Measurements from ENCODE around the gene GIMAP6. TPM values are rescaled to one million over a fixed set of nuclear protein-coding genes. Genes with fewer than 3 reads are reported as not detected.
"Not testable (repeated sequence)": the region's sequence is repeated elsewhere in the genome, so short reads cannot be mapped to it uniquely, and the experiment has no call there.

The GIMAP6 gene
- total RNA-seq (2022) (not detected in 2 replicates), Bru-seq, nascent RNA (not detected), BruChase-seq, experiment 1, labeled RNA remaining after a 6-hour chase (not detected), BruChase-seq, experiment 2, labeled RNA remaining after a 2-hour chase (not detected)
- long read RNA-seq = 0 reads

- no TSS peak for BruUV-seq (replicated peaks)
- DNase-seq (ENCODE audit: unreplicated experiment) = no peak
Observed at GRCh38 chr7:150631866-150632864, at the start of gene GIMAP6. TSS of gene GIMAP6 (minus strand) at chr7:150632385. CDS start at chr7:150630142, 2,243 bp downstream.

DNA sequence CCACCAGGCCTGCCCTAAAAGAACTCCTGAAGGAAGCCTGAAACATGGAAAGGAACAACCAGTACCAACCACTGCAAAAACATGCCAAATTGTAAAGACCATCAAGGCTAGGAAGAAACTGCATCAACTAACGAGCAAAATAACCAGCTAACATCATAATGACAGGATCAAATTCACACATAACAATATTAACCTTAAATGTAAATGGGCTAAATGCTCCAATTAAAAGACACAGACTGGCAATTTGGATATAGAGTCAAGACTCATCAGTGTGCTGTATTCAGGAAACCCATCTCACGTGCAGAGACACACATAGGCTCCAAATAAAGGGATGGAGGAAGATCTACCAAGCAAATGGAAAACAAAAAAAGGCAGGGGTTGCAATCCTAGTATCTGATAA lies 48.2 kb upstream of the GIMAP6 start:
- BruUV-seq (replicated peaks); H3K27ac Mint-ChIP-seq (ENCODE audit: low read depth, unreplicated experiment); H3K9me3 Mint-ChIP-seq (ENCODE audit: unreplicated experiment); CTCF ChIA-PET; H3K27me3 Mint-ChIP-seq (ENCODE audit: insufficient read depth, unreplicated experiment); intact Hi-C loops (cut with micrococcal nuclease); H3K36me3 Mint-ChIP-seq (ENCODE audit: insufficient read depth, unreplicated experiment); H3K4me1 Mint-ChIP-seq (ENCODE audit: insufficient read depth, unreplicated experiment); DNase-seq (ENCODE audit: unreplicated experiment); H3K4me3 Mint-ChIP-seq (ENCODE audit: unreplicated experiment); POLR2A ChIA-PET: not testable (repeated sequence)

More at GRCh38 chr7:150631866-150632864, at the start of gene GIMAP6:
- Mint-ChIP-seq H3K4me1 (ENCODE audit: insufficient read depth, unreplicated experiment) (no peaks in the 10 kb centered on the region), H3K36me3 (ENCODE audit: insufficient read depth, unreplicated experiment) (no peaks in the 10 kb centered on the region), H3K4me3 (ENCODE audit: unreplicated experiment) (no peak within 1 kb of the TSS), H3K9me3 (ENCODE audit: unreplicated experiment) (peaks cover under 1% of the 10 kb centered on the region), H3K27ac (ENCODE audit: low read depth, unreplicated experiment) (no peak within 1 kb of the TSS), H3K27me3 (ENCODE audit: insufficient read depth, unreplicated experiment) (no peaks in the 10 kb centered on the region)
- ChIA-PET CTCF (no interaction called here), POLR2A (interaction anchor here (0.7 kb wide), 1 partner anchor 36 kb away, joined by 3 read pairs; no protein-coding TSS in a partner anchor)
- intact Hi-C loops (cut with micrococcal nuclease) = no loop called here
- TF ChIP-seq, protein P1, sequence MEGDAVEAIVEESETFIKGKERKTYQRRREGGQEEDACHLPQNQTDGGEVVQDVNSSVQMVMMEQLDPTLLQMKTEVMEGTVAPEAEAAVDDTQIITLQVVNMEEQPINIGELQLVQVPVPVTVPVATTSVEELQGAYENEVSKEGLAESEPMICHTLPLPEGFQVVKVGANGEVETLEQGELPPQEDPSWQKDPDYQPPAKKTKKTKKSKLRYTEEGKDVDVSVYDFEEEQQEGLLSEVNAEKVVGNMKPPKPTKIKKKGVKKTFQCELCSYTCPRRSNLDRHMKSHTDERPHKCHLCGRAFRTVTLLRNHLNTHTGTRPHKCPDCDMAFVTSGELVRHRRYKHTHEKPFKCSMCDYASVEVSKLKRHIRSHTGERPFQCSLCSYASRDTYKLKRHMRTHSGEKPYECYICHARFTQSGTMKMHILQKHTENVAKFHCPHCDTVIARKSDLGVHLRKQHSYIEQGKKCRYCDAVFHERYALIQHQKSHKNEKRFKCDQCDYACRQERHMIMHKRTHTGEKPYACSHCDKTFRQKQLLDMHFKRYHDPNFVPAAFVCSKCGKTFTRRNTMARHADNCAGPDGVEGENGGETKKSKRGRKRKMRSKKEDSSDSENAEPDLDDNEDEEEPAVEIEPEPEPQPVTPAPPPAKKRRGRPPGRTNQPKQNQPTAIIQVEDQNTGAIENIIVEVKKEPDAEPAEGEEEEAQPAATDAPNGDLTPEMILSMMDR (IDR thresholded peaks at IDR 0.05; ENCODE audit: unreplicated experiment) = no peak

DNA sequence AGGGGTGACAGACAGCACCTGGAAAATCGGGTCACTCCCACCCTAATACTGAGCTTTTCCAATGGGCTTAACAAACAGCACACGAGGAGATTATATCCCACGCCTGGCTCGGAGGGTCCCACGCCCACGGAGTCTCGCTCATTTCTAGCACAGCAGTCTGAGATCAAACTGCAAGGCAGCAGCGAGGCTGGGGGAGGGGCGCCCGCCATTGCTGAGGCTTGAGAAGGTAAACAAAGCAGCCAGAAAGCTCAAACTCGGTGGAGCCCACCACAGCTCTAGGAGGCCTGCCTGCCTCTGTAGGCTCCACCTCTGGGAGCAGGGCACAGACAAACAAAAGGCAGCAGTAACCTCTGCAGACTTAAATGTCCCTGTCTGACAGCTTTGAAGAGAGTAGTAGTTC lies 46.4 kb upstream of the GIMAP6 start:
- H3K4me3 Mint-ChIP-seq (ENCODE audit: unreplicated experiment); H3K4me1 Mint-ChIP-seq (ENCODE audit: insufficient read depth, unreplicated experiment); BruUV-seq (replicated peaks); H3K27ac Mint-ChIP-seq (ENCODE audit: low read depth, unreplicated experiment); H3K9me3 Mint-ChIP-seq (ENCODE audit: unreplicated experiment); intact Hi-C loops (cut with micrococcal nuclease); DNase-seq (ENCODE audit: unreplicated experiment); POLR2A ChIA-PET; H3K27me3 Mint-ChIP-seq (ENCODE audit: insufficient read depth, unreplicated experiment); H3K36me3 Mint-ChIP-seq (ENCODE audit: insufficient read depth, unreplicated experiment): not testable (repeated sequence)
- CTCF ChIA-PET = interaction anchor here (0.6 kb wide), 1 partner anchor 259 kb away, joined by 4 read pairs; no protein-coding TSS in a partner anchor

GRCh38 chr7:150676854-150677253 lies 44.7 kb upstream of the GIMAP6 start:
- H3K9me3 Mint-ChIP-seq (ENCODE audit: unreplicated experiment); CTCF ChIA-PET: not testable (repeated sequence)

DNA sequence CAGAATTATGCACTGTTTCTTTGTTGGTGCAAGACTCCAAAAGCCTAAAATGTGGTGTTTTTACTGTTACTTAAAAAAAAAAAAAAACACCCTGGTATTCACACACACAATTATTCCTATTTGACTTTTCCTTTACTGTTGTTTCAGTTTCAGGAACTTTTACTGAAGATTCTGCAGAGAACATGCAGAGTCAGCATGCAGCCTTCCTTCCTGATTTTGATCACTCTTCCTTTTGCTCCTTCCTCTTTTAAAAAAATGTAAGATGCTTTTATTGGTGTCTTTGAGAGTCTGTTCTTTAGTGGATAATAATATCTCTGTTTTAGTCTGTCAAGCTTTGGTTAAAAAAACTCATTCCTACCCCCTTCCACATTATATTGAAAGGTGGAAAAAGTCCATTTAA lies 44.1 kb upstream of the GIMAP6 start:
- DNase-seq (ENCODE audit: unreplicated experiment); H3K4me1 Mint-ChIP-seq (ENCODE audit: insufficient read depth, unreplicated experiment); POLR2A ChIA-PET; H3K36me3 Mint-ChIP-seq (ENCODE audit: insufficient read depth, unreplicated experiment); BruUV-seq (replicated peaks); CTCF ChIA-PET; intact Hi-C loops (cut with micrococcal nuclease); H3K27ac Mint-ChIP-seq (ENCODE audit: low read depth, unreplicated experiment); H3K4me3 Mint-ChIP-seq (ENCODE audit: unreplicated experiment); H3K9me3 Mint-ChIP-seq (ENCODE audit: unreplicated experiment); H3K27me3 Mint-ChIP-seq (ENCODE audit: insufficient read depth, unreplicated experiment): not testable (repeated sequence)

More at GRCh38 chr7:150676854-150677253, 44.7 kb upstream of the GIMAP6 start:
- H3K36me3 Mint-ChIP-seq (ENCODE audit: insufficient read depth, unreplicated experiment); H3K27ac Mint-ChIP-seq (ENCODE audit: low read depth, unreplicated experiment); POLR2A ChIA-PET; H3K4me1 Mint-ChIP-seq (ENCODE audit: insufficient read depth, unreplicated experiment); H3K27me3 Mint-ChIP-seq (ENCODE audit: insufficient read depth, unreplicated experiment); intact Hi-C loops (cut with micrococcal nuclease); DNase-seq (ENCODE audit: unreplicated experiment); BruUV-seq (replicated peaks); H3K4me3 Mint-ChIP-seq (ENCODE audit: unreplicated experiment): not testable (repeated sequence)

DNA sequence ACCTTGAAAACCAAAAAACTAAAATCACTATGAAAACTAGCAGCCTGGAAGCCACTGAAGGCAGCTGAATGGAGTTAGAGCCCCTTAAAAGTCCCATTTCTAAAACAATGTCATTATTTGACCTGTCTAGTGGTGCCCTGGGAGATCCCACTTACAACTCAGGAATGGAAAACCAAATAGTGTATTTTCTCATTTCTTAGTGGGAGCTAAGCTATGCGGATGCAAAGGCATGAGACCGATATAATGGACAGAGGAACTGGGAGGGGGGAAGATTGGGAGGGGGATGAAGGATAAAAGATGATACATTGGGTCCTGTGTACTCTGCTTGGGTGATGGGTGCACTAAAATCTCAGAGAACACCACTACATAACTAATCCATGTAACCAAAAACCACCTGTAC lies 43.5 kb upstream of the GIMAP6 start:
- Mint-ChIP-seq H3K4me3 (ENCODE audit: unreplicated experiment) (no peak overlapping the region), H3K27ac (ENCODE audit: low read depth, unreplicated experiment) (no peak overlapping the region), H3K27me3 (ENCODE audit: insufficient read depth, unreplicated experiment) (no peaks in the 10 kb centered on the region), H3K9me3 (ENCODE audit: unreplicated experiment) (no peaks in the 10 kb centered on the region), H3K4me1 (ENCODE audit: insufficient read depth, unreplicated experiment) (no peaks in the 10 kb centered on the region), H3K36me3 (ENCODE audit: insufficient read depth, unreplicated experiment) (no peaks in the 10 kb centered on the region)
- ChIA-PET POLR2A (no interaction called here), CTCF (no interaction called here)
- BruUV-seq (replicated peaks) = no TSS peak
- TF ChIP-seq, protein P1 (IDR thresholded peaks at IDR 0.05; ENCODE audit: unreplicated experiment) = no peak
- intact Hi-C loops (cut with micrococcal nuclease) = no loop called here
- DNase-seq (ENCODE audit: unreplicated experiment) = no peak

GRCh38 chr7:150671798-150672585 lies 39.8 kb upstream of the GIMAP6 start:
- H3K4me1 Mint-ChIP-seq (ENCODE audit: insufficient read depth, unreplicated experiment); DNase-seq (ENCODE audit: unreplicated experiment); POLR2A ChIA-PET; intact Hi-C loops (cut with micrococcal nuclease); H3K27ac Mint-ChIP-seq (ENCODE audit: low read depth, unreplicated experiment); H3K27me3 Mint-ChIP-seq (ENCODE audit: insufficient read depth, unreplicated experiment); H3K36me3 Mint-ChIP-seq (ENCODE audit: insufficient read depth, unreplicated experiment); BruUV-seq (replicated peaks); H3K4me3 Mint-ChIP-seq (ENCODE audit: unreplicated experiment); H3K9me3 Mint-ChIP-seq (ENCODE audit: unreplicated experiment): not testable (repeated sequence)
- CTCF ChIA-PET = interaction anchor here (0.6 kb wide), 1 partner anchor 18 kb away, joined by 3 read pairs; no protein-coding TSS in a partner anchor

All from MCF 10A (cell line).